ENCODE measurements around the gene SYNJ2.

Gene SYNJ2

DNA sequence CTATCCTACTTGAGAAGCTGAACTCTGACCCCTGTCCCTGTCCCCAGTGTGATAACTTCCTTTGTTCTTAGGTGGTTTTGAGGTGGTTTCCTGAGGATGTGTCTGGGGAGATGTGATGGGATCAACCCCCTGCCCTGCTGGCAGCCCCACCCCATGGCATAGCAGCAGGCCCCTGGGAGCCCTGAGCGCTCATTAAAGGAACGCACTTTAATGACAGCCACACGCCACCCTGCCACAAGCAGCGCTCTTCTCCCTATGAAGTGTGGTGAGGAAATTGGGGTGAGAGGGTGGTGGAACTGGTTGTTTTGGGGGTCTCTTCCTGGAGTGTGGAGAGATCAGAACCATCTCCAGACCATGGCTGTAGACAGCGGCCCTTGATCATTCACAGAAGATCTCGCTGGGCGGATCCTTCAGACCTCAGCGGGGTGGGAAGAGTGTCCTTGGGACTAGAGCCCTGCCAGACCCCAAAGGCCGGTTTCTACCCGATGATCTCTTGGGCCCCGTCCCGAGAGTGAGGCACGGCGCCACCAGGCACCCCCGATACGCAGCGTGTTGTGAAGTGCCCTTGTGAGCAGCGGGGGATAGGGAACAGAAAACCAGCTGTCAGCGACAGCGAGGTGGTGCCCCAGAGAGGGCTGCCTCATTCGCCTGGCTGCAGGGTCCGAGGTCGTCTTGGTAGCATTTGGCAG lies 45.4 kb downstream of the SYNJ2 start:
- DNase-seq (ENCODE audit: low read depth) = no peak

DNA sequence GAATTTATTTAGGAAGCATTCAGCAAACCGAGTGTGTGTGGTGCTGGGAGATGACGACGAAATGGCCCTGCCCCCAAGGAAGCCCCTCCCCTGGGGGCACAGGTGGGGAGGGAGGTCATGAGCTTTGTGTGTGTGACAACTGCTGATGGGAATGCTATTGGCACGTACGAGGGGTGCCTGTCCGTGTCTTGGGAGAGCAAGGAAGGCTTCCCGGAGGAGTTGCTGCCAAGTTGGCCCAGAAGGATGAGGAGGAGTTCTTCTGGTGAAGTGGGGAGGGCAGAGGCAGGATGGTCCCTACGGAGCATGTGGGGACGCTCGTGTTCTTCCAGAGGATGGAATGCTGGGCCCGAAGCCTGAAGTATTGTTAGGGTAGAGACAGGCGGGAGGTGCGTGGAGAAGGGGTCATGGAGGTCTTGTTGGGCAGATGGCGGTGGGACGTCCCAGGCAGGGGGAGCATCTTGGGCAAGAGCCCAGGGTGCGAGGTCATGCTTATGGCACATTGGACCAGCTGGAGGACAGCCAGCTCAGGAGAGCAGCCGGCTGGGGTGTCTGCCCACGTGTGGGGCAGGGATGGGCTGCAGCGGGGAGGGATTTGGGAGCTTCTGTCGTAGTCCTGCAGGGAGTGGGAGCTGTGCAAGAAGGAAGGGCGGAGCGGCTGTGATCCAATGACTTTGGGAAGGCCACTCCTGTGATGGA lies 46.1 kb downstream of the SYNJ2 start:
- no peak for DNase-seq (ENCODE audit: low read depth)

DNA sequence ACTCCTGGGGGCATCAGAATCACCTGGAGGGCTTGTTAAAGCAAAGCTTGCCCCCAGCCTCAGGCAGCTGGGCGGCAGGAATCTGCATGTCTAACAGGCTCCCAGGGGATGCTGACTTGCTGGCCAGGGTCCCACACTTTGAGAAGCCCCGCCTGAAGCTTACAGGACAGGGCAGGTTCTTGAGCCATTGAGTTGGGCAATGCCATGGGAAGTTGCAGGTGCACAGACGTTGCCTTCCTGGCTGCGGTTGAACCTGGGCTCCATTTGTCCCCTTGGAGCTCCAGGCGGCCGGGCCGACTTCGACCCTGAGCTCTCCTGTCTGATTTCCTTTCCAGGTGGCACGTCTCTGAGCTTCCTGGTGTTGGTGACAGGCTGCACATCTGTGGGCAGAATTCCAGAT lies 46.8 kb downstream of the SYNJ2 start:
- DNase-seq (ENCODE audit: low read depth) = no peak

DNA sequence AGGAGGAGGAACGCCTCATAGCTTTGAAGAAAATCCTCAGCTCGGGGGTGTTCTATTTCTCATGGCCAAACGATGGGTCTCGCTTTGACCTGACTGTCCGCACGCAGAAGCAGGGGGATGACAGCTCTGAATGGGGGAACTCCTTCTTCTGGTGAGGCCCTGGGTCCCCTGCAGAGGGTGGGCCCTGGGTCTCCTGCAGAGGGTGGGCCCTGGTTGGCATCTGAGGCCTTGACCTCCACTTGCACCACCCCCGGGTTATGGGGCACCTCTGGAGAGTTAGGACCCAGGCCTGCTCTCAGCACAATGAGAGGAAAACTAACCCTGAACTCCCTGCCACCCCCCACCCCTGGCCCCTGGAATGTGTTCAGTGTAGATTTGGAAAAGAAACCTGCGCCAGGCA lies 47.2 kb downstream of the SYNJ2 start:
- DNase-seq (ENCODE audit: low read depth) = no peak

DNA sequence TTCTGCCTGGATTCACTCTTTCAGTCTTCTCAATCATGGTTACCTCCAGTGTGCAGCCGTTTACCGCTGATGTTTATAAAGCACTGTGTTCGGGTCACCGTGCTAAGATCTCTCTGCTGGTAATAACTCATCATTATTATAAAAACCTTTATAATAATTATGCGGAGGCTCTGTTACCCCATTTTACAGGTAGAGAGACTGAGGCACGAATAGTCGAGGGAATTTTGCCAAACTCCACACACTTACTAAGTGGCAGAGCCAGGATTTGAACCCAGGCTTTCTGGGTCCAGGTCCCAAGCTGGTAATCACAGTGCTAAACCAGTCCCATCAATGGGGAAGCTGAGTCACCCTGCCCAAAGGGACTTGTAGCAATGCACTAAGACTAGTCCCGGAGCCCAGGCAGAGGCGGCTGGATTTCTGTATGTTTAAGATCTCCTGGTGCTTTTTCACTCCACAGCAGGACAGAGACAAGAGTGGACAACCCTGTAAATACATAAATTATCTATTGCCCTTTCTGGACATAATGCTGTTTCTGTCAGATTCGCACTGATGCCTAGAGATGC lies 48.1 kb downstream of the SYNJ2 start:
- no peak for DNase-seq (ENCODE audit: low read depth)

DNA sequence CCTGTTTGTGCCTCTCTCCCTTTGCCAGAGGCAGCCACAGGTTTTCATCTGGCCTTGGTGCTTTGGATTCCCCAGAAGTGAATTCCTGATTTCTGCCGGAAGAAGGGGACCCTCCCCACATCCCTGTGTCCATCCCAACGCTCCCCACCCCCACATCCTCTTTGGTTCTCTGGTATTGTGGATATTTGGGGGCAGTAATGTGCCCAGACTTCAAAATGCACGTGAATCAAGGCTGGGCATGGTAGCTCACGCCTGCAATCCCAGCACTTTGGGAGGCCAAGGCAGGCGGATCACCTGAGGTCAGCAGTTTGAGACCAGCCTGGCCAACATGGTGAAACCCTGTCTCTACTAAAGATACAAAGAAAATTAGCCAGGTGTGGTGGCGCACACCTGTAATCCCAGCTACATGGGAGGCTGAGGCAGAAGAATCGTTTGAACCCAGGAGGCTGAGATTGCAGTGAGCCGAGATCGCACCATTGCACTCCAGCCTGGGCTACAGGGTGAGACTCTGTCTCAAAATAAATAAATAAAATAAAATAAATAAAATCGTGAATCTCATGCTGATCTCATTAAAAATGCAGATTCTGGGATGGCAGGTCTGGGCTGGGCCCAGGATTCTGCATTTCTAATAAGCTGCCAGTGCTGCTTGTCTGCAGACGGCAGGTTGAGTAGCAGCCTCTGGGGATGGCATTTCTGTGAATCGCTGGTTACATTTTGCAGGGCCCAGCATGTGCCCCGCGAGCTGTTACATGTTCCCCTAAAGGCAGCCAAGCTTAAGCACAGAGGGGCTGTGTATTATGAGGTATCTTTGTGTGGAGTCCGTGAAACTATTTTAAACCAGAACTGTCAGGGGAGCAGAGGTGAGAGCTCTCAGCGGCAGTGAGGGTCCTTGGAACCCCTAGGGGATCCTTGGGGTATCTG lies 49.0 kb downstream of the SYNJ2 start:
- DNase-seq (ENCODE audit: low read depth) = no peak

DNA sequence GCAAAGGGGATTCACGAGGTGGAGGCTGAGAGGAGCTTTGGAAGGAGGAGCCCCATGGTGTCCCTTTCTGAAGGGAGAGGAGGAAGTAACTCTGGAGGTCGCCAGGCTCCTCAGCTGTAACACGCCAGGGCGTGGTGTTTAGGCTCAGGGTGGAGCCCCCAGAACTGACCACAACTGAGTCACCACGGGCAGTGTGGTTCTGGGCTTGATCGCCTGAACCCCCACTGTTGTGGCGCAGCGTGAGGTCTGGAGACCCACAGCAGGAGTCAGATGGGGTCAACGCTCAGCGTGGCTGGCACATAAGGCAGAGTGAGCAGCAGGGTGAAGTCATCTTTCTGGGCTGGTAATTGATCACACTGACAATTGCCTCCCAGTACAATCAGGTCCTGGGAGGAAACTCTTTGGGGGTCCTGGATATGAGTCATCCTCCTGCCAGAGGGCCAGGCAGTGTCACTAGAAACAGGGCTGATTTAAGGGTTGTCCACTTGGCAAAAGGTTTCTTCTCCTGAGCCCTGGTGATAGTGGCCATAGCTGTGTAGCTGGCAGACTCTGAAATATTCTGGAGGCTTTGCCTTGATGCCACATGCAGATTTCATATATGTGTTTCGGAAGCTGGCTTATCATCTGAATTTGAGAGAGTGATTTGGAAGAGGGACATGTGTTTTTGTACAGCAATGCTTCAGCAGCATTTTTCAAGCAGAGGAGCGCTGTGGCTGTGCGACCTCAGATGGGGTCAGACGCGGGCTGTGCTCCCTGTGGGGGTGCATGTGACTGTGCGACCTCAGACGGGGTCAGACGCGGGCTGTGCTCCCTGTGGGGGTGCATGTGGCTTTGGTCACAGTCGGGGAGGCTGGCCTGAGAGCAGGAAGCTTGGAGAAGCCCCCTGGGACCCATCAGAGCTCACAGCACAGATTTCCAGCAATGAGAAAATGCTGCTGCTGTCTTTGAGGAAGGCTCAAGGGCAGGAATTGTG lies 50.0 kb downstream of the SYNJ2 start:
- DNase-seq (ENCODE audit: low read depth) = no peak

DNA sequence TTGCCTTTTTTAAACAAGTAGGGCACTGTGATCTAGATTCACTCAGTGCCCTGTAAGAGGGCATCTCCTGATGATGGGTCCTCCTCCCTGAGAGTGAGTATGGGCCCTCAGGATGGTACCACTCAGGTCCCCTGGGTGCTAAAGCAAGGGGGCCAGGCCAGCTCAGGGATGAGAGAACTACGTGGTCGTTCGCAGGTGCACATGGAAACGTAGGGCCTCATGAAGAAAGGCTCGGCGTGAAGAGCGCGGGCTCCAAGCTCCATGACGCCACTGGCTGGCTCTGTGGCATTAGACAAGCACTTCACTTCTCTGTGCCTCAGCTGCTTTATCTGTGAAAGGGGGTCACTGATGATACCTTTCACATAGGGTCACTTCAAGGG lies 50.7 kb downstream of the SYNJ2 start:
- no peak for DNase-seq (ENCODE audit: low read depth)

DNA sequence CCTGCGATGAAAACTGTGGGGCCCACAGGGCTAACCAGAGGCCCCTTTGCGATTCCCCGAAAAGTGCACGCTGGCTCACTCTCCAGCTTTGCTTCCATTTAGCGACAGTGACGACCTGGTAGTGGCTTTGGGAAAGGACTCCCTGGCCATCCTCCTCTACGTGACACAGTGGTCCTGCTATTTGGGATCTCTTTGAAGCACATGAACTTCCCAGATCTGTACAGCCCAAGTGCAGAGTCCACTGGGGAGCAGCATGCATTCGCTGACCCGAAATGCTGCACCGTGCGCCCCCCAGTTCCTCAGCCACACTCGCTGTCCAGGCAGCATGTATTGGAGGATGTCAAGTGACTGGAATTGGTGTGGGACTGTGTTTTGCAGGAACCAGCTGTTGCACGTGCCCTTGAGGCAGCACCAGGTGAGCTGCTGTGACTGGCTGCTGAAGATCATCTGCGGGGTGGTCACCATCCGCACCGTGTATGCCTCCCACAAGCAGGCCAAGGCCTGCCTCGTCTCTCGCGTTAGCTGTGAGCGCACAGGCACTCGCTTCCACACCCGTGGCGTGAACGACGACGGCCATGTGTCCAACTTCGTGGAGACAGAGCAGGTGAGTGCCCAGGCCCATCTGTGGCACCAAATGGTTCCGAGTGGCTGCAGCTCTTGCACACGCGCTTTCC lies 51.6 kb downstream of the SYNJ2 start:
- DNase-seq (ENCODE audit: low read depth) = no peak

DNA sequence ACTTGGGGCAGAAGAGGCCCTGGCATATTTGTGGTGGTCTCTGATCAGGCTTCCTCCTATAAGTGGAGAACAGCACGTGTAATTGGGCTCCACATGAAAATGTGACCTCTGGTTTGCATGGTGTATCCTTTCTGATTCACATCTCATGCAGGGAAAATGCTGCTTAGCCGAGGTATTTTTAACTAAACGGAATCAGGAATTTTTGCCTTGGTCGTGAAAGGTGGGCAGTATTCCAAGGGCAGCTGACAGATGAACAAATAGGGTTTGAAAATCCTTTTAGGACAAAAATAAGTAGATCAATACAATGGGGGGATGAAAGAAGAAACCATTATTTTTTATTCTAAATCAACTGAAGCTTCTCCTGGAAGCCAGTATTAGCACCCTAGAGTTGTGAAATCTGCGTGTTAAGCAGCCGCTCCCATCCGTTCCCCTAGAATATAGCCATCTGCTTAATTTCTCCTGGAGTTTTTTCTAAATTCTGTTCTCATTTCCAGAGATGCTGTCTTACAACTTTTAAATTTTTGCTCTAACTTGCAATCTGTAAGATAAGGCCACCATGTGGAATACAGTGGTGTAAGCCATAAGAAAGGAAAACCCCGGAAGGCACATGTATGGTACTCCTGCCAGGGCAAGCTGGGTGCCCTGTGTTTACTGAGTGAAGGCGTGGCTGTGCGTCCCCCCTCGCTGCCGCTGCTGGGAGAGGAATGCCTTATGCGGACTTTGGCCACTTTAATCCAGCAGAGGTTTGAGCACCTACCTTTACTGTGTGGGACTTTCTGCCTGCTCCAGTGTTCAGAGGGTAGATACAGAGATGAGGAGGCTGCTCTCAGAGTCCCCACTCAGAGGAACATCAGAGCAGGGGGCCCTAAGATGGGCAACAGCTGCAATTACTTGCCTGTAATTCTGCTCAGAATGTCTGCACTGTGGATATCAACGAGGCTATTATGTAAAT lies 52.4 kb downstream of the SYNJ2 start:
- no peak for DNase-seq (ENCODE audit: low read depth)

DNA sequence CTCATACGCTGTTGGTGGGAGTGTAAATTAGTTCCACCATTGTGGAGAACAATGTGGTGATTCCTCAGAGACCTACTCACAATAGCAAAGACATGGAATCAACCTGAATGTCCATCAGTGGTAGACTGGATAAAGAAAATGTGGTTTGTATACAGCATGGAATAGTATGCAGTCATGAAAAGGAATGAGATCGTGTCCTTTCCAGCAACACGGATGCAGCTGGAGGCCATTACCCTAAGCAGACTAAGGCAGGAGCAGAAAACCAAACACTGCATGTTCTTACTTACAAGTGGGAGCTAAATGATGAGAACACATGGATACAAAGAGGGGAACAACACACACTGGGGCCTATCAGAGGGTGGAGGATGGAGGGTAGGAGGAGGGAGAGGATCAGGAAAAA lies 54.6 kb downstream of the SYNJ2 start:
- DNase-seq (ENCODE audit: low read depth) = no peak

DNA sequence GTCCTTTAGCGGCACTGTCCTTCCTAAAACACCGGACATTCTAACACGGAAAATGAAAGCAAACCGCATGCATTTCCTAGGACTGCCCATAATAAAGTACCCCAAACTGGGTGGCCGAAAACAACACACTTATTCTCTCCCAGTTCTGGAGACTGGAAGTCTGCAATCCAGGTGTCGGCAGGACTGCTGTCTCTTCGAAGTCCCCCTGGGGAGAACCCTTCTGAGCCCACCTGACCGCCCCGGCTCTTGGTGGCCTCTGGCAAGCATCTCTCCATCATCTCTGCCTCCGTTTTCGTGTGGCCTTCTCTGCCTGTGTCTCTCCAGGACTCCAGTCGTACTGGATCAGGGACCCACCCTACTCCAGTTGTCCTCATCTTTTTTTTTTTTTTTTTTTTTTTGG lies 55.4 kb downstream of the SYNJ2 start:
- DNase-seq (ENCODE audit: low read depth) = no peak

DNA sequence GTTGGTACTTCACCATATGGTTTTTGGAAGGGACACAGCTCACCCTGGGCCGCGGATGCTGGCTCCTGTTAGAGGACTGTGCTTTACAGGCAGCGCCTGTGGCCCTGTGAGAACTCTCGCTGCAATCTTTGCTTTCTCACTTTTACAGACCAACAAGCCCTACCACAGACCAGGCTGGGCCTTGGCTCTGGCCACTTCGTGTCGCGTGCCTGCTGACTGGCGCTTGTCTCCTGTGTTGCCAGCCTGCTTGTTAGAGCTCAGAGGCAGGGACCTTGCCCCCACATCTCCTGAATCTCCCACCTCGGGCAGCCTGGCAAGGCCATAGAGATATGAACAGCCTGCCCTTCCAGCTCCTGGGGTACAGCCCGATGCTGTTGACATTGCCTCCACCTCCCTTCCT lies 56.1 kb downstream of the SYNJ2 start:
- no peak for DNase-seq (ENCODE audit: low read depth)

DNA sequence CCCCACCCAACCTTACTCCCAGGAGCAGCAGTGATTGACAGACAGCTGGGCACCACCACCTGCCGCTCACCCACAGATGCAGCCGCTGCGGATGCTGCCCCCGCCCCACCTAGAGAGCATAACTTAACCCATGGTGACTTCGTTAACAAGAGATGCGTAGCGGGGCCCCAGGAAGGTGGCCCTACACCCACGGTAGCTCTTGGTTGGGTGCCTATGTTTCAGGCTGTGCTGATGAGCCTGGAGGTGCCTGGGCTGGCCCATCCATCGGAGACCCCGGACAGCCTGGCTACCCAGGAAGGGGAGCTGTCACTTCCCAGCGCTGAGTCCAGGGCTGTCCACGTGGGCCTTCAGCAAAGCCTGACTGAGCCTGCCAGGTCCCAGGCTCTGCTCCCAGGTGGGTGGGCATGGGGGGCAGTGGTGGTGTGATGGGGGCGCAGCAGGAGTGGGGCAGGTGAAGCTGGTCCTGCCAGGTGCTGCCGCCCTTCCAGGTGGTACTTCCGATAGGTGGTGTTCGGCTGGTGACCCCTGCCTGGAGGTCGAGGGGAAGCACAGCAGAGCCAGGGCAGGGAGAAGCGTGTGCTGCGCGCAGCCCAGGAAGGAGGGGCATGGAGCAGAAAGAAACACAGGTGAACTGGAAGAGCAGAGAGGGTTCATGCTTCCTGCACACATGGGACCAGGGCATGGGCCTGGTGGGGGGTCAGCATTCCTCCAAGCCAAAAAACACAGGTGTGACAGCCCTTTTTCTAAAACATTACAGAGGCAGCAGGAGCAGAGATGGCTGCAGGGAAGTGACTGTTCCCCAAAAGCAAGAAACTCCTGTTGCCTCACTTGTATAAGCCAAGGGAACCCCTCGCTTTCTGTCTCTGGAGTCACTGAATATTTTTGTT lies 56.9 kb downstream of the SYNJ2 start:
- no peak for DNase-seq (ENCODE audit: low read depth)

DNA sequence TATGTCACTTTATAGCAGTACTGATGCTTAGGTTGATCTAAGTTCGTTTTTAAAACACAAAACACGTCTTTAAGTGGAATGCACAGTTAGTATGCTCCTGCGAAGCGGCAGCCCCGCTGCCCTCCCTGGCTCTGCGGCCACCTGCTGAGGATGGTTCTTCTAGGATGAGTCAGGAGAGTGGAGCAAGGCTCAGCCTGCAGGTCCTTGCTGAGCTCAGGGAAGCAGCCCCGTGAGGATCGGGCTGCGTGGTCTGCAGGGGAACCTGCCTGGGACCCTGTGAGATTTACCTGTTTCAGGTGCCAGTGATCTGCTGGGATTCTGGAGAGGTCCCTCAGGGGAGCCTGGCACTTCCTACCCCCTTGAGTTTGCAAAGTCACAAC lies 57.5 kb downstream of the SYNJ2 start:
- no peak for DNase-seq (ENCODE audit: low read depth)

DNA sequence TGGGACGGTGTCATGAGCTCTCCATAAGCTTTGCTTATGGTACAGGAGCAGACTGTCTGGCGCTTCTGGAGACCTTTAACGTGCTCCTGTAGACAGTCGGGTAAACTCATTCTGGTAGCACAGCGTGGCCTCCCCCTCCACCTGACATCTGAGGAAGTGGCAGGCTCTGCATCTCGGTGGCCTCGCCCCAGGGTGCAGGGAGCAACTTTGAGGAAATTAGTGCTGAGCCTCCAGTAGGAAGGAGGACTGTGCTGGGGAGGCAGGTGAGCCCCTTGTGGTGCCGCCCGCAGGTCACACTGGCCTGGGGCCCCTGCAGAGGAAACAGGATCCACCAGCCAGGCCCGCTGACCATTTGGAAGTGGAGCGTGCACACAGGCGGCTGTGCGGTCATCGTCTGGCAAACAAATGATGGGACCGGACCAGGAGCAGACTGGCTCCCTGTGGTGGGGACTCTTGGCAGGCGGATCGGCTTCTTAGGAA lies 57.9 kb downstream of the SYNJ2 start:
- DNase-seq (ENCODE audit: low read depth) = no peak

DNA sequence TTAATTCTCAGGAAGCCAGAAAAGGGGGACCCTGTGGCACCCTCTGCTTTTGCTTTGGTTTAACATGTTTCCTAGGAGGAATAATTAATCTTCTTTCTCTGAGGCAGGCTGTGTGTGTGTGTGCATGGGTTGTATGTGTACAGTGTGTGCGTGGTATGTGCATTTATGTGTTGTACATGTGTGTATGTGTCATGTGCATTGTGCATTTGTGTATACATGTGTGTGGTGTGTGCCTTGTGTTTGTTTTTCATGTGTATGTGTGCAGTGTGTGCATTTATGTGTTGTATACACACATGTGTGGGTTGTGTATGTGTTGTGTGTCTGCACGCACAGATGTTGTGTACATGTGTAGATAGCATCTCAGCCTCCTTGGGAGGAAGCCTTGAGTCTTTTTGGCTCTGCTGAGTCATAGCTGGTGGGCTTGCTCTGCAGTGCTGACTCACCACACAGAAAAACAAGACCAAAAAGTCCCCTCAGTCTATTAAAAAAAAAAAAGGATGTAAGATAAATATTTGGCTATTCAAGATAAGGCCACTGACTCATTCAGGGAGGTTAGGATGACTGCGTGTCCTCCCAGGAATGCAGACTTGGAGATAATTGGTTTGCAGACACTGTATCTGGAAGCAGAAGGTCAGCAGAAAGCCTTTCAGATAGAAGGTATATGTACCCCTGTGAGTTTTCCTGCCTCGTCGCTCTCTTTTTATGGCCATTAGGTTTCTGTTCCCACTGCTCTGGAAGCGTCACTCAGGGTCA lies 58.6 kb downstream of the SYNJ2 start:
- DNase-seq (ENCODE audit: low read depth) = no peak

DNA sequence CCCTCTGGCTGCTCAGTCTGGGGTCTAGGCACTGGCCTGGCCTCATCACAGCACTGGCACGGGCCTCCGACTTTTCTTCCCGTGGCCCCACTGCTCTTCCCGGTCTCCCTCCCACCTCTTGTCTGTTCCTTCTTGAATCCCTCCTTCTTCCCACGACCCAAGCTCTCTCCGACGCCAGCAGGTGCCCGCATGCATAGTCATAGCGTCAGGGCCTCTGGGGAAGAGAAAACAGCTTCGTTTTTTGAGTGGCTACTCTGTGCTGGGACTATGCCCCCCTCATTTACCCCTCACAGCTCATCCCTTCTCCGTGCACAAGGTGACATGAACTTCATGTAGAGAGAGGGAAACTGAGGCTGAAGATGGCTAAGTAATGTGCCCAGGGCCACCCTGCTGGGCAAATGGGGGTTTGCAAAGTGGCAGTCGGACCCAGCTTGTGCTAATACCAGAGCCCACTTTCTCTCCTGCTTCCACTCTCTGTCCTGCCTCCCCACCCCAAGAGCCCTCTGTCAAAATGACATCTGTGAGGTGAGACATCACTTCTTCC lies 59.2 kb downstream of the SYNJ2 start:
- no peak for DNase-seq (ENCODE audit: low read depth)

Measured in stimulated activated CD8-positive, alpha-beta memory T cell treated with anti-CD3 and anti-CD28 coated beads, Interleukin-7, amount 100 ng/mL, for 24 hours (primary cell).